Measurements from ENCODE around the gene DMKN.

The DMKN gene

GRCh38 chr19:35528218-35529038 is 15.0 kb upstream of the DMKN start, which contains the start of gene SBSN:
SBSN (minus strand) TSS chr19:35528311; CDS start chr19:35528281, 30 bp downstream.
- Histone ChIP-seq H3K4me3 (ENCODE audit: low read length, poor library complexity, severe bottlenecking) (no peak within 1 kb of the TSS), H4K20me1 (ENCODE audit: insufficient read depth, low read length, poor library complexity, severe bottlenecking) (no peaks in the 10 kb centered on the region), H3K9me2 (replicated peaks; ENCODE audit: low read depth, low read length) (no peaks in the 10 kb centered on the region), H3K9me3 (ENCODE audit: insufficient read depth, low read depth, low read length) (no peaks in the 10 kb centered on the region), H3K79me2 (ENCODE audit: insufficient read depth, low read length) (no peaks in the 10 kb centered on the region), H3K4me1 (ENCODE audit: insufficient read depth, low read length, poor library complexity, severe bottlenecking) (no peaks in the 10 kb centered on the region), H3K9ac (ENCODE audit: low read depth, low read length, poor library complexity, severe bottlenecking) (no peak within 1 kb of the TSS), H3K27me3 (ENCODE audit: insufficient read depth, low read length, poor library complexity, severe bottlenecking) (no peaks in the 10 kb centered on the region), H3K36me3 (ENCODE audit: insufficient read depth, low read length) (no peaks in the 10 kb centered on the region), H2AFZ (ENCODE audit: low read length) (no peak within 1 kb of the TSS), H3K4me2 (ENCODE audit: low read depth, low read length, poor library complexity, severe bottlenecking) (no peak within 1 kb of the TSS), H3F3A (ENCODE audit: low read depth) (no peaks in the 10 kb centered on the region)
- no peak for TF ChIP-seq CTCF (conservative IDR thresholded peaks at IDR 0.05; ENCODE audit: low read length)
- no peak for TF ChIP-seq EZH2phosphoT487 (IDR thresholded peaks at IDR 0.05; ENCODE audit: borderline replicate concordance)

GRCh38 chr19:35525873-35526272 is 12.4 kb upstream of the DMKN start:
- Histone ChIP-seq H3K36me3 (ENCODE audit: insufficient read depth, low read length) (no peaks in the 10 kb centered on the region), H3K27me3 (ENCODE audit: insufficient read depth, low read length, poor library complexity, severe bottlenecking) (no peaks in the 10 kb centered on the region)

GRCh38 chr19:35524181-35524837 is 10.9 kb upstream of the DMKN start:
- Histone ChIP-seq H3K36me3 (ENCODE audit: insufficient read depth, low read length) (no peaks in the 10 kb centered on the region), H3K9me3 (ENCODE audit: insufficient read depth, low read depth, low read length) (no peaks in the 10 kb centered on the region), H3K4me2 (ENCODE audit: low read depth, low read length, poor library complexity, severe bottlenecking) (no peak overlapping the region), H4K20me1 (ENCODE audit: insufficient read depth, low read length, poor library complexity, severe bottlenecking) (no peaks in the 10 kb centered on the region), H3K4me3 (ENCODE audit: low read length, poor library complexity, severe bottlenecking) (no peak overlapping the region), H3K79me2 (ENCODE audit: insufficient read depth, low read length) (no peaks in the 10 kb centered on the region), H3K9ac (ENCODE audit: low read depth, low read length, poor library complexity, severe bottlenecking) (no peak overlapping the region), H2AFZ (ENCODE audit: low read length) (no peak overlapping the region), H3K27me3 (ENCODE audit: insufficient read depth, low read length, poor library complexity, severe bottlenecking) (no peaks in the 10 kb centered on the region), H3F3A (ENCODE audit: low read depth) (no peaks in the 10 kb centered on the region), H3K9me2 (replicated peaks; ENCODE audit: low read depth, low read length) (no peaks in the 10 kb centered on the region), H3K4me1 (ENCODE audit: insufficient read depth, low read length, poor library complexity, severe bottlenecking) (no peaks in the 10 kb centered on the region)
- TF ChIP-seq CTCF (conservative IDR thresholded peaks at IDR 0.05; ENCODE audit: low read length) (no peak), EZH2phosphoT487 (IDR thresholded peaks at IDR 0.05; ENCODE audit: borderline replicate concordance) (no peak)

More at GRCh38 chr19:35525873-35526272, 12.4 kb upstream of the DMKN start:
- Histone ChIP-seq H3K9me3 (ENCODE audit: insufficient read depth, low read depth, low read length) (no peaks in the 10 kb centered on the region), H3K9ac (ENCODE audit: low read depth, low read length, poor library complexity, severe bottlenecking) (no peak overlapping the region), H2AFZ (ENCODE audit: low read length) (no peak overlapping the region), H3K9me2 (replicated peaks; ENCODE audit: low read depth, low read length) (no peaks in the 10 kb centered on the region), H4K20me1 (ENCODE audit: insufficient read depth, low read length, poor library complexity, severe bottlenecking) (no peaks in the 10 kb centered on the region), H3K4me1 (ENCODE audit: insufficient read depth, low read length, poor library complexity, severe bottlenecking) (no peaks in the 10 kb centered on the region), H3K79me2 (ENCODE audit: insufficient read depth, low read length) (no peaks in the 10 kb centered on the region), H3F3A (ENCODE audit: low read depth) (no peaks in the 10 kb centered on the region), H3K4me3 (ENCODE audit: low read length, poor library complexity, severe bottlenecking) (no peak overlapping the region), H3K4me2 (ENCODE audit: low read depth, low read length, poor library complexity, severe bottlenecking) (no peak overlapping the region)
- TF ChIP-seq EZH2phosphoT487 (IDR thresholded peaks at IDR 0.05; ENCODE audit: borderline replicate concordance) (no peak), CTCF (conservative IDR thresholded peaks at IDR 0.05; ENCODE audit: low read length) (no peak)
